GM20000 (cell line): ENCODE results near the gene PRRX2.

Experiments used
- DNase-seq: peaks from one replicate; pipeline ENCODE4 v3.0.0; 2012; ENCODE audit warnings: low spot score
- CTCF ChIP-seq: IDR thresholded peaks from 2 replicates; pipeline ENCODE4 v1.5.1; 2012; ENCODE audit warnings: mild to moderate bottlenecking, control low read depth; ENCODE audit errors: extremely low read depth, missing control alignments

Gene PRRX2

GRCh38 chr9:129701549-129701948, 36.1 kb downstream of the PRRX2 start:
- DNase-seq: no peak
- no peak for TF ChIP-seq CTCF

- TF ChIP-seq CTCF: no peak
- DNase-seq: no peak
Observed at GRCh38 chr9:129702589-129703520, 37.4 kb downstream of the PRRX2 start.

GRCh38 chr9:129703667-129704355, 38.4 kb downstream of the PRRX2 start:
- TF ChIP-seq CTCF: no peak
- no peak for DNase-seq

- TF ChIP-seq CTCF: no peak
- DNase-seq: no peak
Observed at GRCh38 chr9:129704807-129705206, 39.4 kb downstream of the PRRX2 start.

- no peak for TF ChIP-seq CTCF
- DNase-seq: no peak
Observed at GRCh38 chr9:129708793-129709192, 43.3 kb downstream of the PRRX2 start.

GRCh38 chr9:129709438-129710168, 44.2 kb downstream of the PRRX2 start:
- no peak for TF ChIP-seq CTCF
- no peak for DNase-seq

GRCh38 chr9:129710169-129710453, 44.7 kb downstream of the PRRX2 start:
- DNase-seq: no peak
- no peak for TF ChIP-seq CTCF
